ENCODE data around the gene PIAS2. TPM values are rescaled to one million over a fixed set of nuclear protein-coding genes. Genes with fewer than 3 reads are reported as not detected.

PIAS2 gene
- total RNA-seq, 1 donor: 36.6 TPM

GRCh38 chr18:46771141-46771540, 146.2 kb downstream of the PIAS2 start:
- no peaks in the 10 kb centered on the region for H3K79me2 ChIP-seq (ENCODE audit: insufficient read depth, low read length)
- no peak overlapping the region for H3K4me3 ChIP-seq (ENCODE audit: insufficient read depth, low read length)
- H3K36me3 ChIP-seq (ENCODE audit: insufficient read depth, low read length): no peaks in the 10 kb centered on the region
- H3K4me1 ChIP-seq (ENCODE audit: insufficient read depth, low read length): no peaks in the 10 kb centered on the region
- no peak overlapping the region for H2AFZ ChIP-seq (ENCODE audit: low read length)
- H3K27me3 ChIP-seq (ENCODE audit: insufficient read depth, low read length): no peaks in the 10 kb centered on the region
- H3K4me2 ChIP-seq (ENCODE audit: insufficient read depth, low read length): no peak overlapping the region
- TF ChIP-seq, protein P1, sequence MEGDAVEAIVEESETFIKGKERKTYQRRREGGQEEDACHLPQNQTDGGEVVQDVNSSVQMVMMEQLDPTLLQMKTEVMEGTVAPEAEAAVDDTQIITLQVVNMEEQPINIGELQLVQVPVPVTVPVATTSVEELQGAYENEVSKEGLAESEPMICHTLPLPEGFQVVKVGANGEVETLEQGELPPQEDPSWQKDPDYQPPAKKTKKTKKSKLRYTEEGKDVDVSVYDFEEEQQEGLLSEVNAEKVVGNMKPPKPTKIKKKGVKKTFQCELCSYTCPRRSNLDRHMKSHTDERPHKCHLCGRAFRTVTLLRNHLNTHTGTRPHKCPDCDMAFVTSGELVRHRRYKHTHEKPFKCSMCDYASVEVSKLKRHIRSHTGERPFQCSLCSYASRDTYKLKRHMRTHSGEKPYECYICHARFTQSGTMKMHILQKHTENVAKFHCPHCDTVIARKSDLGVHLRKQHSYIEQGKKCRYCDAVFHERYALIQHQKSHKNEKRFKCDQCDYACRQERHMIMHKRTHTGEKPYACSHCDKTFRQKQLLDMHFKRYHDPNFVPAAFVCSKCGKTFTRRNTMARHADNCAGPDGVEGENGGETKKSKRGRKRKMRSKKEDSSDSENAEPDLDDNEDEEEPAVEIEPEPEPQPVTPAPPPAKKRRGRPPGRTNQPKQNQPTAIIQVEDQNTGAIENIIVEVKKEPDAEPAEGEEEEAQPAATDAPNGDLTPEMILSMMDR (IDR thresholded peaks at IDR 0.05; ENCODE audit: extremely low read depth, low read depth, low read length): no peak
- H4K20me1 ChIP-seq (ENCODE audit: insufficient read depth, low read length): no peaks in the 10 kb centered on the region
- no peaks in the 10 kb centered on the region for H3K9me3 ChIP-seq (ENCODE audit: low read depth, low read length)
- DNase-seq (ENCODE audit: insufficient read length, low spot score, missing footprints): no peak
- no peak overlapping the region for H3K27ac ChIP-seq (ENCODE audit: low read depth, low read length)

DNA sequence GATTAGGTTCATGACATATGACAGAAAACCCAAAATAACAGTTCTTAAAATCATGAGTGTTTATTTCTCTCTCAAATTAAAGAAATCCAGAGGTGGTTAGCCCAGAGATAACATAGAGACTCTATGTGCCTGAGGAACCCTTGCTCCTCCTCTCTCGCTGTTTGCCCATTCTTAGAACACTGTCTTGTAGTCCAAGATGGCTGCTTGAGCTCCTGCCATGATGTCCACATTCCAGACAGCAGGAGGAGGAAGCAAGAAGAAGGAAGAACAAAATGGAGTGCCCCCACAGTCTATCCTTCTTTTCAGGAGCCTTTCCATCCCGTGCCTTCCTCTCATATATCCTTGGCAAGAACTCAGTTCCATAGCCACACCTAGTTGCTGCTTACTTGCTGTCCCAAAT, 146.6 kb downstream of the PIAS2 start:
- Histone ChIP-seq H4K20me1 (ENCODE audit: insufficient read depth, low read length) (no peaks in the 10 kb centered on the region), H3K27me3 (ENCODE audit: insufficient read depth, low read length) (no peaks in the 10 kb centered on the region), H3K36me3 (ENCODE audit: insufficient read depth, low read length) (no peaks in the 10 kb centered on the region), H3K4me3 (ENCODE audit: insufficient read depth, low read length) (no peak overlapping the region), H3K27ac (ENCODE audit: low read depth, low read length) (no peak overlapping the region), H3K9me3 (ENCODE audit: low read depth, low read length) (no peaks in the 10 kb centered on the region), H3K4me2 (ENCODE audit: insufficient read depth, low read length) (no peak overlapping the region), H3K4me1 (ENCODE audit: insufficient read depth, low read length) (no peaks in the 10 kb centered on the region), H3K79me2 (ENCODE audit: insufficient read depth, low read length) (no peaks in the 10 kb centered on the region), H2AFZ (ENCODE audit: low read length) (no peak overlapping the region)
- TF ChIP-seq, protein P1 (IDR thresholded peaks at IDR 0.05; ENCODE audit: extremely low read depth, low read depth, low read length): no peak
- peak; percentile 74 for DNase-seq (ENCODE audit: insufficient read length, low spot score, missing footprints)

- H3K36me3 ChIP-seq (ENCODE audit: insufficient read depth, low read length): no peaks in the 10 kb centered on the region
- no peak overlapping the region for H3K4me3 ChIP-seq (ENCODE audit: insufficient read depth, low read length)
- H3K9me3 ChIP-seq (ENCODE audit: low read depth, low read length): no peaks in the 10 kb centered on the region
- H3K27ac ChIP-seq (ENCODE audit: low read depth, low read length): no peak overlapping the region
- no peaks in the 10 kb centered on the region for H3K27me3 ChIP-seq (ENCODE audit: insufficient read depth, low read length)
- H4K20me1 ChIP-seq (ENCODE audit: insufficient read depth, low read length): no peaks in the 10 kb centered on the region
- TF ChIP-seq, protein P1 (IDR thresholded peaks at IDR 0.05; ENCODE audit: extremely low read depth, low read depth, low read length): no peak
- H3K4me1 ChIP-seq (ENCODE audit: insufficient read depth, low read length): no peaks in the 10 kb centered on the region
- H3K79me2 ChIP-seq (ENCODE audit: insufficient read depth, low read length): no peaks in the 10 kb centered on the region
- H3K4me2 ChIP-seq (ENCODE audit: insufficient read depth, low read length): no peak overlapping the region
- H2AFZ ChIP-seq (ENCODE audit: low read length): no peak overlapping the region
- DNase-seq (ENCODE audit: insufficient read length, low spot score, missing footprints): no peak
These were observed 149.0 kb downstream of the PIAS2 start for GRCh38 chr18:46768166-46768921.

GRCh38 chr18:46767217-46767616, 150.1 kb downstream of the PIAS2 start:
- Histone ChIP-seq H3K9me3 (ENCODE audit: low read depth, low read length) (no peaks in the 10 kb centered on the region), H3K4me2 (ENCODE audit: insufficient read depth, low read length) (no peak overlapping the region), H3K4me3 (ENCODE audit: insufficient read depth, low read length) (no peak overlapping the region), H3K27me3 (ENCODE audit: insufficient read depth, low read length) (peaks cover 5% of the 10 kb centered on the region), H2AFZ (ENCODE audit: low read length) (no peak overlapping the region), H3K36me3 (ENCODE audit: insufficient read depth, low read length) (no peaks in the 10 kb centered on the region), H3K4me1 (ENCODE audit: insufficient read depth, low read length) (no peaks in the 10 kb centered on the region), H3K79me2 (ENCODE audit: insufficient read depth, low read length) (no peaks in the 10 kb centered on the region), H4K20me1 (ENCODE audit: insufficient read depth, low read length) (no peaks in the 10 kb centered on the region), H3K27ac (ENCODE audit: low read depth, low read length) (no peak overlapping the region)
- no peak for DNase-seq (ENCODE audit: insufficient read length, low spot score, missing footprints)
- TF ChIP-seq, protein P1 (IDR thresholded peaks at IDR 0.05; ENCODE audit: extremely low read depth, low read depth, low read length): no peak

All from osteoblast (primary cell).